ENCODE results near the gene KRT81.

- TF ChIP-seq CTCF (conservative IDR thresholded peaks at IDR 0.05; ENCODE audit: low read length): no peak
- no peak for TF ChIP-seq EZH2phosphoT487 (IDR thresholded peaks at IDR 0.05; ENCODE audit: borderline replicate concordance)
Measured at GRCh38 chr12:52300796-52301691, 9.7 kb upstream of the KRT81 start.
